ENCODE measurements around the gene SYTL2. TPM values are rescaled to one million over a fixed set of nuclear protein-coding genes. Genes with fewer than 3 reads are reported as not detected.

The SYTL2 gene
- polyA plus RNA-seq, 1 of the 3 experiments (the other 2 are of a cell fraction) = 36.0 TPM

- no peaks in the 10 kb centered on the region for H3K9me2 ChIP-seq
- H3K4me1 ChIP-seq (ENCODE audit: control insufficient read depth in 1 of 2, insufficient read depth in 2 of 2, low read depth in 1 of 2, low read length in 1 of 2) = no peaks in the 10 kb centered on the region
- no peak overlapping the region for H3K4me2 ChIP-seq
- no peaks in the 10 kb centered on the region for H3K9me3 ChIP-seq
- TF ChIP-seq GABPA (IDR thresholded peaks at IDR 0.05; ENCODE audit: low read depth) (no peak), MAX (IDR thresholded peaks at IDR 0.05; ENCODE audit: low read depth) (no peak), GATA2 (CRISPR knock-in tag; IDR thresholded peaks at IDR 0.05) (no peak), RAD21 (IDR thresholded peaks at IDR 0.05; ENCODE audit: low read length) (no peak), NRF1 (IDR thresholded peaks at IDR 0.05; ENCODE audit: low read depth, low read length) (no peak), REST (IDR thresholded peaks at IDR 0.05; ENCODE audit: low read depth, low read length) (no peak), TEAD4 (IDR thresholded peaks at IDR 0.05; ENCODE audit: borderline replicate concordance, insufficient read depth) (no peak), YY1 (IDR thresholded peaks at IDR 0.05; ENCODE audit: low read depth) (no peak), RCOR1 (IDR thresholded peaks at IDR 0.05; ENCODE audit: low read length) (no peak), EZH2phosphoT487 (IDR thresholded peaks at IDR 0.05; ENCODE audit: borderline replicate concordance, low read depth) (no peak), TCF12 (IDR thresholded peaks at IDR 0.05) (no peak), USF1 (IDR thresholded peaks at IDR 0.05; ENCODE audit: borderline replicate concordance, low read depth) (no peak), EP300 (IDR thresholded peaks at IDR 0.05; ENCODE audit: borderline replicate concordance in 1 of 2, low read depth in 1 of 2, low read length in 1 of 2) (no peak), FOXM1 (IDR thresholded peaks at IDR 0.05; ENCODE audit: low read depth) (no peak)
- TF ChIP-seq, protein P1, sequence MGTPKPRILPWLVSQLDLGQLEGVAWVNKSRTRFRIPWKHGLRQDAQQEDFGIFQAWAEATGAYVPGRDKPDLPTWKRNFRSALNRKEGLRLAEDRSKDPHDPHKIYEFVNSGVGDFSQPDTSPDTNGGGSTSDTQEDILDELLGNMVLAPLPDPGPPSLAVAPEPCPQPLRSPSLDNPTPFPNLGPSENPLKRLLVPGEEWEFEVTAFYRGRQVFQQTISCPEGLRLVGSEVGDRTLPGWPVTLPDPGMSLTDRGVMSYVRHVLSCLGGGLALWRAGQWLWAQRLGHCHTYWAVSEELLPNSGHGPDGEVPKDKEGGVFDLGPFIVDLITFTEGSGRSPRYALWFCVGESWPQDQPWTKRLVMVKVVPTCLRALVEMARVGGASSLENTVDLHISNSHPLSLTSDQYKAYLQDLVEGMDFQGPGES (IDR thresholded peaks at IDR 0.05; ENCODE audit: low read depth, low read length) = no peak
- TF ChIP-seq, protein P2, sequence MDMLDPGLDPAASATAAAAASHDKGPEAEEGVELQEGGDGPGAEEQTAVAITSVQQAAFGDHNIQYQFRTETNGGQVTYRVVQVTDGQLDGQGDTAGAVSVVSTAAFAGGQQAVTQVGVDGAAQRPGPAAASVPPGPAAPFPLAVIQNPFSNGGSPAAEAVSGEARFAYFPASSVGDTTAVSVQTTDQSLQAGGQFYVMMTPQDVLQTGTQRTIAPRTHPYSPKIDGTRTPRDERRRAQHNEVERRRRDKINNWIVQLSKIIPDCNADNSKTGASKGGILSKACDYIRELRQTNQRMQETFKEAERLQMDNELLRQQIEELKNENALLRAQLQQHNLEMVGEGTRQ (IDR thresholded peaks at IDR 0.05; ENCODE audit: borderline replicate concordance, low read depth, low read length) = no peak
- H3K9ac ChIP-seq = no peak overlapping the region
- H3K27ac ChIP-seq (ENCODE audit: low read depth in 2 of 2, low read length in 1 of 2) = no peak overlapping the region
- no peak for DNase-seq
- 85% methylated on average over 2 of the region's 2 CpGs for WGBS (ENCODE audit: low lambda C conversion rate)
- no peak overlapping the region for H2AFZ ChIP-seq (ENCODE audit: low read depth)
- ChIA-PET POLR2A (no interaction called here), CTCF (interaction anchor here (0.6 to 0.9 kb wide), 2 partner anchors 56 to 59 kb away, joined by 3 to 4 read pairs; partner anchors contain the start of gene CCDC83)
- H3K27me3 ChIP-seq (ENCODE audit: insufficient read depth) = no peaks in the 10 kb centered on the region
- H3K4me3 ChIP-seq (ENCODE audit: low read depth in 2 of 2, low read length in 1 of 2) = no peak overlapping the region
- H4K20me1 ChIP-seq (ENCODE audit: insufficient read depth) = no peaks in the 10 kb centered on the region
- H3F3A ChIP-seq (replicated peaks; ENCODE audit: insufficient read depth) = no peaks in the 10 kb centered on the region
- H3K79me2 ChIP-seq (ENCODE audit: insufficient read depth) = no peaks in the 10 kb centered on the region
- no peaks in the 10 kb centered on the region for H3K36me3 ChIP-seq (replicated peaks in 1 of 2; ENCODE audit: control insufficient read depth in 1 of 2, insufficient read depth in 2 of 2, low read length in 1 of 2)
Observed at GRCh38 chr11:85799142-85799541, 11.8 kb downstream of the SYTL2 start.

Measured in SK-N-SH (cell line).